Measurements from ENCODE around the gene GRM1. TPM values are rescaled to one million over a fixed set of nuclear protein-coding genes. Genes with fewer than 3 reads are reported as not detected.
A peak's percentile ranks its signal among the peaks of the same experiment; 100 is the strongest.

The GRM1 gene
- total and polyA plus RNA-seq, 9 of the 15 experiments (the other 6 are each of a cell fraction or from before 2014, with no cell fraction given), result not detected

GRCh38 chr6:146287691-146288369 lies 259.0 kb downstream of the GRM1 start (continued):
- TF ChIP-seq ZNF695 (CRISPR knock-in tag; IDR thresholded peaks at IDR 0.05) (no peak), KLF6 (CRISPR knock-in tag; IDR thresholded peaks at IDR 0.05; ENCODE audit: borderline replicate concordance) (peak; percentile 39; the same call in 1 of the 2 replicates), MIER1 (IDR thresholded peaks at IDR 0.05; ENCODE audit: low read depth) (no peak), HOXB6 (CRISPR knock-in tag; IDR thresholded peaks at IDR 0.05; ENCODE audit: borderline replicate concordance) (no peak), CHD1 (IDR thresholded peaks at IDR 0.05; ENCODE audit: low read length) (no peak), NR2F6 (CRISPR knock-in tag; IDR thresholded peaks at IDR 0.05) (no peak), CBX2 (IDR thresholded peaks at IDR 0.05; ENCODE audit: insufficient read depth, low read length, poor library complexity, severe bottlenecking) (no peak), TCF3 (CRISPR knock-in tag; IDR thresholded peaks at IDR 0.05) (no peak), CEBPG (CRISPR knock-in tag; IDR thresholded peaks at IDR 0.05) (peak; percentile 60), CEBPG (tag; conservative IDR thresholded peaks at IDR 0.05 in 1 of 2, IDR thresholded peaks at IDR 0.05 in 1 of 2) (peak; percentile 86 to 96), POLR2H (tag; IDR thresholded peaks at IDR 0.05; ENCODE audit: low read depth) (0 out of 2 replicates have a peak, but pooled peaks have one; percentile 21), BACH1 (tag; IDR thresholded peaks at IDR 0.05) (0 out of 2 replicates have a peak, but pooled peaks have one; percentile 20)
